ENCODE data around the gene RUNDC3A. TPM values are rescaled to one million over a fixed set of nuclear protein-coding genes. Genes with fewer than 3 reads are reported as not detected.
"Not testable (repeated sequence)": the region's sequence is repeated elsewhere in the genome, so short reads cannot be mapped to it uniquely, and the experiment has no call there.

RUNDC3A gene
- total RNA-seq, 1 experiment from 2014 or later = 0.12 TPM

DNA sequence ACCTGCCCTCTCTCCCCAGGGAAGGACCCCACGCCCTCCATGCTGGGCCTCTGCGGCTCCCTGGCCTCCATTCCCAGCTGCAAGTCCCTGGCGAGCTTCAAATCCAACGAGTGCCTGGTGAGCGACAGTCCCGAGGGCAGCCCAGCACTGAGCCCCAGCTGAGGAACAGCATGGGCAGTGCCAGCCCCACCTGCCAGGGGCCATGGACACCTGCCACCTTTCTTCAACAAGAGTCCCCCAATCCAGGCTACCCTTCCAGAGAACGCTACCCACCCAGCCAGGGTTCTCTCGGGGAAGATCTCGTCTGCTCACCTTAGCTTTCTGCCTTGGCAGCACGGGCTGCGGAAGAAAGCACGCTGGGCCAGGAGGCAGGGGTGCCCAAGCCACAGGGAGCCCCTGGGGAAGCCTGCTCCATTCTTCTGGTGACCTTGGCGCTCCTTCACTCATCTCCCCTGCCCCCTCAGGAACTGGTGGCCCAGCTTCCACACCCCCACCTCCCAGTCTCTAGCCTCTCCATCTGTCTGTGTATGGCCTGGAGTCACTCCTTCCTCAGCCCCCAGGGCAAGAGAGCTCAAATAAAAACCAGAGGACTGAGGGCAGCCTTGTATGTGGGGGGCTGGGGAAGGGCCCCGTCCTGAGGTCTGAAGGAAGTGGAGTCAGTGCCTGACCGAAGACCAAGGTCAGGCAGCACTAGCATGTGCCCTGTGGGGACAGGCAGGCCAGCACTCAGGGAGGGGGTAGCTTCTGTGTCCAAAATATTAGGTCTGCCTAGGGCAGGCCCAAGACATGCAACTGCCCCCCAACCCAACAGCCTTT lies 9.9 kb downstream of the RUNDC3A start:
- no peak for DNase-seq (ENCODE audit: low read depth)

DNA sequence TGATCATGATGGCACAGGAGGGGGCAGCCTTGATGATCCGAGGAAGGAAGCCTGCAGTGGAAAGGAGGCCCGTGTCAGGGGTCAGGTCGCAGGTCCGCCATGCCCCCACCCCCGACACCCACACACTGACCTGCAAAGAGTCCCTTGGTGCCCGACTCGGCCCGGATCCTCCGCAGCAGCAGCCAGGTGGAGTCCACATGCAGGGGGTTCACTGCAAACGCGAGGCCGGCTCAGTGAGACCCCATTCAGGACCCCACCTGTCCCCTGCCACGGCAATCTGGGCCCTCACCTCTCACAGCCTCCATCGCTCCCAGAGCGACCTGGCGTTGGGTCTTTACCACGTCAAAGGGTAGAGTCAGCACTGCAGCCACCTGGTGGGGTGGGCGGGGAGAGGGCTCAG lies 11.7 kb downstream of the RUNDC3A start:
- DNase-seq (ENCODE audit: low read depth) = no peak

DNA sequence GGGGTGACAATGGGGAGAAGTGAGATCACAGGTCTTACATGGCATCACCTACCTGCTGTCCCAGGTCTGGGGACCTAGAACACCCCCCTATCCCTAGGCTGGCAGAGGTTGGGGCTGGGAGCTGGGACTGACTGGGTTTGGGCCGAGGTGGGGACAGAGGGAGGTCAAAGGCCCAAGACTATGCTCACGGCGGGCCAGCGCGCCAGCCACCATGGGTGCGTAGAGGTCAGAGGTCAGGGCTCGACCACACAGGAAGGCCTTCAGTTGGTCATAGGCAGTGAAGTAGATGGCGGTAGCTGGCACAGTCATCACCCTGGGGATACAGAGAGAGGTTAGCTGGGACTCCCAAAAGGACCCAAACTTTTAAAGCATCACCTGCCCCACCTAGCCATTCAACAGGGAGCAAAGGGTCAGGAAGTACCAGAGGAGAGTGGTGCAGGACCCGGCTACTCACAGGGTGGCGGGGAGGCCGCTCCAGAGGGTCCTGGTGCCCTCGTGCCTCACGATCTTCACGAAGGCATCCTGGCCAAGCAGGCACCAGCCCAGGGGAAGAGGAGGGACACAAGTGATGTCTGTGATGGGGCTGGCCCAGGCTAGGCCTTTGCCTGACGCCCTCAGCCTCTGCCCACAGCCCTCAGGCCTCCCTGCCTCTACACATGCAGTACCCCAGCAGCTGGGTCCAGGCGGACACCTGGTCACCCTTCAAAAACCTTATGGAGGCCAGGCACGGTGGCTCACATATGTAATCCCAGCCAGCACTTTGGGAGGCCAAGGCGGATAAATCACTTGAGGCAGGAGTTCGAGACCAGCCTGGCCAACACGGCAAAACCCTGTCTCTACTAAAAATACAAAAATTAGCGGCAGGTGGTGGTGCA lies 13.1 kb downstream of the RUNDC3A start:
- DNase-seq (ENCODE audit: low read depth) = no peak

DNA sequence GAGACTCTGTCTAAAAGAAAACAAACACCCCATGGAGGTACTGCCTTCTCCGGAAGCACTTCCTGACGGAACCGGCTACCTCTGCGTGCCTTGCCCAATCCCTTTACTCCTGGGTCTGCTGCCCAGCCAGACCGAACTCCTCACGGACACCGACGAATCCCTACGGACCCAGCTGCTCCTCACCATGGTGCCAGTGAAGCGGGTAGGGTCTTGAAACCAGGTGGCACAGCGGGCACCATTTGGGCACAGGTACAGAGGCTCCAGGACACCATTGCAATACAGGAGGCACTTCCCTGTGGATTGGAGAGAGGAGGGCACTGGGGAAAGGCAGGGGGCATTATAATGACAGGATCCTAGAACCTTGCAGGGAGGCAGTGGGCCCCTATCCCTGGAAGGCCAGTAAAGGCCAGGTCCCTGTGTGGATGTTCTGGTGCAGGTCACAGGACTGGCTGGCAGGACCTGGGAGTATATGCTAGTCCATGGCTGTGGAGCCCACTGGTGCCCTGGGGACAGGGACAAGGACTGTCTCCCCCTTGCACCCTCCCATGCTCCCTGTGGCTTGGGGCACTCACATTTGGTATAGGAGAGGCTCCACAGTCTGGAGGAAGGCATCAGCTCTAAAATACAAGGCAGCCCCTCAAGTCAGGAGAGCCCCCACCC lies 14.0 kb downstream of the RUNDC3A start:
- no peak for DNase-seq (ENCODE audit: low read depth)

DNA sequence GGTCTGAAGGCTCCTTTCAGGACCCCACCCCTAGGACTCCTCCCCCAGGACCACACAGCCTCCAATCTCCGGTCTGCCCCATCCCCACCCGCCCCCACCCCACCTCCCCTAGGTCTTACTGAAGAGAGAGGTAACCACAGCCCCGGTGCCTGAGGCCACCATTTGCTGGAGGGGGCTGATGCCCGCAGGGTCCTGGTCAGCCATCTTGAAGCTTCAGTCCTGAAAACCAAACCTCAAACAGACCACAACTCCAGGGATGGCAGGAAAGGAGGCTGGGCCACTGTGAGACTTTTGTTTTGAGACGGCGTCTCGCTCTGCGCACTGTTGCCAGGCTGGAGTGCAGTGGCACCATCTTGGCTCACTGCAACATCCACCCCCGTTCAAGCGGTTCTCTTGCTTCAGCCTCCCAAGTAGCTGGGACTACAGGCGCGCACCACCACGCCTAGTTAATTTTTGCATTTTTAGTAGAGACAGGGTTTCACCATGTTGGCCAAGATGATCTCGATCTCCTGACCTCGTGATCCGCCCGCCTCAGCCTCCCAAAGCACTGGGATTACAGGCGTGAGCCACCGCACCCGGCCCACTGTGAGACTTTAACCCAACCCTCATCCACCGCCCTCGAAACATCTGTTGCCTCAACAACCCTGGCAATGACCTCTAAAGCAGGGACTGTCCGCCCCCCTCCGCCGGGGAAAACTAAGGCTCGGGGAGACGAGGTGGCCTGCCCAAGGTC lies 15.1 kb downstream of the RUNDC3A start:
- DNase-seq (ENCODE audit: low read depth) = no peak

DNA sequence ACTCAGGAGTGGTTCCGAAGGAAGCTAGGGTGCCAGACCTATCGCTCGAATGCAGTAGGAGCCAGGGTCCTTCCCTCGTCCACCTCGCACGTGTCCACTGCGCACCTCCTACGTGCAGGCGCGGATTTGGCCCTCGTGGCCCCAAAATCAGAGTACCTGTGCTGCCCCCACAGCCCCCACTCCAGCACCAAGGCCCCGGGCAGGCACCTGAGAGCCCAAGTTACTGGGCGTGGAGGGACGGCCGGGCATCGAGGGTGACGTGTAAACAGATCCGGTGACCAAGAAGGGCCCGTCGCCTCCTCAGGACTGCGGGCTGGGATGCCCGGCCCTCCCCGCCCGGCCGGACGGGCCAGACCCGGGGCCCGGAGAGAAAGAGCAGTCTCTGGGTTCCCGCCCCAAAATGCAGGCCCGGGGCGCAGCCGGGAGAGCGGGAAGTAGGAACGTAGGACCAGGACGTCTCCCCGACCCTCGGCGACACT lies 15.7 kb downstream of the RUNDC3A start:
- DNase-seq (ENCODE audit: low read depth) = no peak

DNA sequence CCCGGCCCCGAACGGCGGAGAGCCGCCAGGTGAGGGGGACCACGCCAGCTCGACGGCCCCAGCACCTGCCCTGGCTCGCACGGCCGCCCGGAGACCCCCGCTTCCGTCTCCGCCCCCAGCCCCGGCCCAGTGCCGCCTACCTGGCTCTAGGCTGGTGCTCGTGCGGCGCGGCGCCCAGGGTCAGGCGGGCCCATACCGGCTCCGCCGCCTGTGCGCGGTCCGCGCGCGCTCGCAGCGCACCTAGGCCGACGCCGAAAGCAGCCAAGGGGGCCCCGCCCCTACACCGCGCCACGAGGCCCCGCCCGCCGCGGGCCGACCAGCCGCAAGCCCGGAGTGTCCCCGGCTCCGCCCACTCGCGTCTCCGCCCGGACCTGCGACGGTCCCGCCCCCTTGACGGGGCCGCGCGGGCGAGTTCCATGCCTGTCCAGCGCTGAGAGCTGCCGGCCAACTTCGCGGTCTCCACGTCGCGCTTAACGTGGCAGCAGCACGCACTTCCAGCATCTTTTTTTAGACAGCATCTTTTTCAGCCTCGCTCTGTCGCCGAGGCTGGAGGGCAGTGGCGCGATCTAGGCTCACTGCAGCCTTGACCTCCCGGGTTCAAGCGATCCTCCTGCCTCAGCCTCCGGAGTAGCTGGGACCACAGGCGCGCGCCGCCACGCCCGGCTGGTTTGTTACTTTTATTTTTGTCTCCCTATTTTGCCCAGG lies 16.3 kb downstream of the RUNDC3A start, which contains the start of gene SLC25A39:
SLC25A39 (minus strand) TSS at position 253 of the 705 bp plus-strand sequence. CDS start 1,261 bp downstream, outside the sequence.
- DNase-seq (ENCODE audit: low read depth) = peak; percentile 88

DNA sequence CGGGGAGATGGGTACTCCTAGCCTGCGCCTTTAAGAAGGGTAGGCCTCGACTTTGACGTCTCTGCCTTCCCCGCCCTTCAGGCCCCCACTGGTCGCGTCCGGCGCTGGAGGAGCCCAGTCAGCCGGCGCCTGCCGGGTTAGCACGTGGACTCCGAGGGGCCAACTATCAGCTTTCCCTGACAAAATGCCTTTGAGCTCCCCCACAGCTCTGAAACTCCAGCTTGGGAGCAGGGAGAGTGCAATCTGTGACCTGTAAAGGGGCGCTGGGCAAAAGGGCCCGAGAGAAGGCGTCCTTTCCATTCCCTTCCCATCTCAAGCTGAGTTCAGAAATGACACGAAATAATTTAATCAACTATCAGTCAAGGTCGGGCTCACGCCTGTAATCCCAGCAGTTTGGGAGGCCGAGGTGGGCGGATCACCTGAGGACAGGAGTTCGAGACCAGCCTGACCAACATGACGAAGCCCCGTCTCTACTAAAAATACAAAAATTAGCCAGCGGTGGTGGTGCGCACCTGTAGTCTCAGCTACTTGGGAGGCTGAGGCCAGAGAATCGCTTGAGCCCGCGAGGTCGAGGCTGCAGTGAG lies 18.6 kb downstream of the RUNDC3A start:
- peak; percentile 96 for DNase-seq (ENCODE audit: low read depth)

DNA sequence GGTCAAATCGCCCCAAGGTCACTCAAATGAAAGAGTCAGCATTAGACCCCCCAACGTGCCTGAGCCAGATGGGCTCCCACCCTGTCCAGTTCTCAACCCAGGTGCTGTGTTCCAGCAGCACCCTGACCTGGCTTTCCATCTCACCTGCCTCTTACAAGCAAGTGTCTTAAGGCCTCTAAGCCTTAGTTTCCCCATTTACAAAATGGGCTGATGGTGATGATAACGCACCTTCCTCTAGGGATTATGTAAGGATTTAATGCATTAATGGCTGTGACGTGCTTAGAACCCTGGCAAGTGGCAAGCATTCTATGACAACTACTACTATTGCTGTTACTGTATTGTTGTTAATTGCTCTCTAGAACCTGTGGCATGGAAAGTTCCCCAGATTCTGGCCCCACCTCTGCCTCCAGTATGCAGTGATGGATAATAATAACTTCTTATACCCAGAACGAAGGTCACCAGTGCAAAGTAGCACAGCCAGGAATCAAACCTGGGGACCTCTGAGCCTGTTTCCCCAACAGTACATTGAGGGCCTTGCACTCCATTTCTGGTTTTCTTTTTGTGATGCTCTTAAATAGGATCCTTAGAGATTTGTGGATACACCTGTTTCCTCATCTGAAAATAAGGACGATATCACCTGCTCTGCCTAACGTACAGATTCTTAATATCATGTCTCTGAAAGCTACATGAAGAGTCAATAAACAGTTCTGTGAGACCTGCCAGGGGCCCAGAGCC lies 19.5 kb downstream of the RUNDC3A start:
- no peak for DNase-seq (ENCODE audit: low read depth)

DNA sequence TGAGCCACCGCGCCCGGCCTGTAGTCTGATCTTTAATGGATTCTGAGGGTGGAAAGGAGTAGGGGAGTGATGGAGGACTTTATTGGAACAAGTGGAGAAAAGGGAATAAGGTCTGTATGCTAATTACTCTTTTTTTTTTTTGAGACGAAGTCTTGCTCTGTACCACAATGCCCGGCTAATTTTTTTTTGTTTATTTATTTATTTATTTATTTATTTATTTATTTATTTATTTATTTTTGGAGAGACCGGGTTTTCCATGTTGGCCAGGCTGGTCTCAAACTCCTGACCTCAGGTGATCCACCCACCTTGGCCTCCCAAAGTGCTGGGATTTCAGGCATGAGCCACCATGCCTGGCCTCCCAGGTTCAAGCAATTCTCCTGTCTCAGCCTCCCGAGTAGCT lies 21.1 kb downstream of the RUNDC3A start:
- not testable (repeated sequence) for DNase-seq (ENCODE audit: low read depth)

DNA sequence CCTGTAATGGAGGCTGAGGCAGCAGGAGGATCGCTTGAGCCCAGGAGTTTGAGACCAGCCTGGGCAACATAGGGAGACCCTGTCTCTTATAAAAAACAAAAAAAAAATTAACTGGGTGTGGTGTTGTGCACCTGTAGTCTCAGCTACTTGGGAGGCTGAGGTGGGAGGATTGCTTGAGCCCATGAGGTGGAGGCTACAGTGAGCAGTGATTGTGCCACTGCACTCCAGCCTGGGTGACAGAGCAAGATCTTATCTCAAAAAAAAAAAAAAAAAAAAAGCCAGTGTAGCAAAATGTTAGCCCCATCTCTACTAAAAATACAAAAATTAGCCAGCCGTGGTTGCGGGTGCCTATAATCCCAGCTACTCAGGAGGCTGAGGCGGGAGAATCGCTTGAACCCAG lies 21.9 kb downstream of the RUNDC3A start:
- DNase-seq (ENCODE audit: low read depth) = not testable (repeated sequence)

DNA sequence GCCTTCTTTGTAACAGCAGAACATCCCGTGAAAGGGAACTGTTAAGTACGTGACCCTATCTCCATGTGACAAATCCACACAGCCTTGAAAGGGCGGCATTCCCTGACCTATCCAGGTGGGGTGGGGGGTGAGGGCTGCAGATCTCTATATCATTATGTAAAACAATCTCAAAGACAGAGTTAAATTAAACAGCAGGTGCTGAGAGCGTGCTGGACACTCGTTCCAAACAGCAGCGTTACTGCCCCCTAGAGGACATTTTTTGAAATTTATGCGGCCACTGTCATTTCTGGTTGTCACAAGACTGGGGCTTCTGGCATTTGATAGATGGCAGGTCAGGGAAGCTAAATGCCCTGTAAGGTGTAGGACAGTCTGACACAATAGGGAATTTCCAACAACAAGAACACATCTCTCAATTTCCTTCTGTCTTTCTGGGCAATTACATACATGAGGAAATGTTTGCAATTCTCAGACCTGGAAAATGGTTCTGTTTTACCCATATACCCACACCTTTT lies 22.9 kb downstream of the RUNDC3A start:
- DNase-seq (ENCODE audit: low read depth) = peak; percentile 62

DNA sequence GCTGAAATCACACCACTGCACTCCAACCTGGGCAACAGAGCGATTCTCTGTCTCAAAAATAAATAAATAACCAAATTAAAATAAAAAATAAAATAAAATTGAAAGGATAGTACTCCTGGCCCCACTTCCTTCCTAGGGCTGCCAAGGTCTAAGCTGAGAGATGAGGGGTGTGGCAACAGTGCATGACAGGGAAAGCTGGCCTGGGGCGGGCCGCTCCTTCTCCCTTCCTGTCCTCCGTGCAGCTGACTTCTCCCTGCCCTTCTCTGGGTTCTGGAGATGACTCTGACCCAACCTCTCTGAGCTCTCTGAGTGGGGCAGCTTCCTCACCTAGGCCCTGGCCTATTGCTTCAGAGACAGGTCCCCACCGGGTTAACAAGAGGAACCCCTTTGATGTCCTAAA lies 25.0 kb downstream of the RUNDC3A start:
- no peak for DNase-seq (ENCODE audit: low read depth)

DNA sequence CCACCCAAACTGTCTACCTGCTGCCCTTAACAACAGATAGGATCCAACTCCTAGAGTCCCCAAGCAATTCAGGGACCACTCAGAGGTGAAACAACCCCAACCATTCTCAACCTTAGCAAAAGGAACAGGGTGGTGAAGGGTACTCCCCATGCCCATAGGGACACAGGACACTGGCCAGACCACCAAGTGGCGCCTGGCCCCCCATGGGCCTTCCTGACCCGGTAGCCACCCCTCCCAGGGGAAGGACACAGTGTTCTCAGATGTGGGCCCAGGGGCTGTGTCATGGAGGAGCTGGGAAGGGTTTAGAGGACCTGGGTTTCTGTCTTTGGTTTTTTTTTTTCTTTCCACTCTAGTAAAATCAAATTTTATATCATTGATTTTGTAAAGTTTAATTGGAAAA lies 25.9 kb downstream of the RUNDC3A start:
- DNase-seq (ENCODE audit: low read depth) = no peak

DNA sequence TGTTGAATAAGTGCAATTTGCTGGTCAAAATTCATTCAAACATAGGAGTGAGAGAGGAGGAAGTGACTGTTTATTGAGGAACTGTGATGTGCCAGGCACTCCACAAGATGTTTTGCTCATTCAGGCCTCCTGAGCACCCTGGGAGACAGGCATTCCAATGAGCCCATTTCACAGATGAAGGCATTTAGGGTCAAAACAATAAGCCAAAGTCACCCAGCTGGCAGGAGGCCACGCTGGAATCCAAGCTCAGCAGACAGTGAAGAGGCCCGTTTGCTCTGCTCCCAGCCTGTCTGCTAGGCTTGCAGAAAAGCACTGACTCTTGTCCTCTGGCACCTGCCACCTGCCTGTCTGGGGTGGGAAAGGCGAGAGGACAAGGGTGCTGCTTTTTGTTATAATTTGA lies 26.3 kb downstream of the RUNDC3A start:
- DNase-seq (ENCODE audit: low read depth) = no peak

DNA sequence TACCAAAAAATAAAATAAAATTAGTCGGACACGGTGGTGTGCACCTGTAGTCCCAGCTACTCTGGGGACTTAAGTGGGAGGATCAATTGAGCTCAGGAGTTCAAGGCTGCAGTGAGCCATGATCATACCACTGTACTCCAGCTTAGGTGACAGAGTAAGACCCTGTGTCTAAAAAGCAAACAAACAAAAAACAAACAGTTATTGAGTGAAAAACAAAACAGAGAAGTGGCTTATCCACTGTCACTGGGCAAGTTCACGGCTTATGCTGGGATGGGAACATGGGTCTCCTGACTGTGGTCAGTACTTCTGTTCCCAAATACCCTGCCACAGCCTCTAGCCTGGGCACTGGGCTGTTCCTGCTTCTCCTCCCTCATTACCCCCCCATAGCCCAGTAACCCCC lies 27.2 kb downstream of the RUNDC3A start:
- no peak for DNase-seq (ENCODE audit: low read depth)

DNA sequence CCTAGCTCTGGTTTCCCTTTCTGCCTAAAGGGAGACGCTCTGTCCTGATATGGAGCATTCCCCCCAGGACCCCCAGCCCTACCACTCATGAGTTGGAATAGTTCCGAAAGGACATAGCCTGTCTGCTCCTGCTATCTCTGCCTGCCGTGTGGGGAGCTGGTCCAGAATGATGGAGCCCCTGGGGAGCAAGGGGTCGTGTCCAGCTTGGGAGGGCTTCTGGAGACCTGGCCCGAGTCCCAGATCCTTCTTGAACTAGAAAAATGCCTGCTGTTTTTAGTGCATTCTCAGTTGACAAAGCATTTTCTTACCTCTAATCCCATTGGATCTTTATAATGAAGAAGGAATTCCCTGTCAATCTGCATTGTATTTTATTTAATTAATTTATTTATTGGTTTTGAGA lies 27.6 kb downstream of the RUNDC3A start:
- DNase-seq (ENCODE audit: low read depth) = no peak

DNA sequence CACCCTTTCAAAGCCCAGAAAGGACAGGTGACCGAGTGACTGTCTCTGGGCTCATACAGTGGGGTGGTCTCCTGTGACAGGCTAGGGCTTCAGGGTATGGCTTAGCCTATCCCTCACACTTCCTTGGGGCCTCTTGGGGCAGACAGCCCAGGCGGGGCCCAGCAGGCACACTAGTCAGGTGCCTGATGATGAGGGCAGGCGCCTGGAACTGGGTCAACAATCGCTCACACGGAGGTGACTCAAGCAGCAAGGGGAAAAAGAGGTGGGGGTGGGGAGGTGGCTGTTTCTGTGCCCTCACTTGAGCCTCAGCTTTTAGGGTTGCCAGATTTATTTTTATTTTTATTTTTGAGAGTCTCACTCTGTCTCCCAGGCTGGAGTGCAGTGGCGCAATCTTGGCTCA lies 30.3 kb downstream of the RUNDC3A start:
- DNase-seq (ENCODE audit: low read depth) = no peak

DNA sequence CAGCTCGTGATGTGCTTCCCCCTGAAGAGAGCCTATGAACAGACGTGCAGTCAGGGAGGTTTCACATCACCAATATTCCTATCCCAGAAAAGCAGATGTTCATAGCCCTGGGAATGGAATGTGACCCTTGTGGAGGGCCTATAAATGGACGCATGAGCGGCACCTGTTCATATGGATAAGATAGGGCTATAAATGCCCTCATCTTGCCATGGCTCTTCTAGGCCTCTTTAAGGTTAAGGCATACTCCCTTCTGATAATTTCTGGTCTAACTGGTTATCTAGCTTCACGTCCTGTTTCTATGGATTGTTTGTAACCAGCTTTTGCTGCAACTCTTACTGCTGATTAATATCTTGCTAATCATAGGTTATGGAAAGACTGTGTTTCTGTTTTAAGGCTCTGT lies 32.2 kb downstream of the RUNDC3A start:
- DNase-seq (ENCODE audit: low read depth) = not testable (repeated sequence)
